HG03066 (cell line): ENCODE data around the gene ESR1.
"Not testable (repeated sequence)": the region's sequence is repeated elsewhere in the genome, so short reads cannot be mapped to it uniquely, and the experiment has no call there.

ENCODE experiments used
- ATAC-seq: cut with Tn5 transposase; IDR thresholded peaks from one replicate; pipeline ENCODE4 v1.9.1; 2021; ENCODE audit warnings: low read depth; ENCODE audit not compliant: unreplicated experiment

Gene ESR1

GRCh38 chr6:152049502-152049901, 242.0 kb downstream of the ESR1 start:
- no peak for ATAC-seq

- no peak for ATAC-seq
Observed at GRCh38 chr6:152050451-152051195, 243.1 kb downstream of the ESR1 start.

GRCh38 chr6:152052061-152052460, 244.6 kb downstream of the ESR1 start:
- no peak for ATAC-seq

GRCh38 chr6:152053332-152053731, 245.8 kb downstream of the ESR1 start:
- no peak for ATAC-seq

GRCh38 chr6:152054441-152054840, 247.0 kb downstream of the ESR1 start:
- no peak for ATAC-seq

GRCh38 chr6:152055517-152055916, 248.0 kb downstream of the ESR1 start:
- no peak for ATAC-seq

- no peak for ATAC-seq
Observed at GRCh38 chr6:152057832-152058498, 250.5 kb downstream of the ESR1 start.

- ATAC-seq = no peak
Observed at GRCh38 chr6:152059909-152060308, 252.4 kb downstream of the ESR1 start.

GRCh38 chr6:152062476-152062875, 255.0 kb downstream of the ESR1 start:
- no peak for ATAC-seq

GRCh38 chr6:152063170-152063921, 255.9 kb downstream of the ESR1 start:
- no peak for ATAC-seq

- ATAC-seq = no peak
Observed at GRCh38 chr6:152068622-152069261, 261.3 kb downstream of the ESR1 start.

- ATAC-seq = no peak
Observed at GRCh38 chr6:152070556-152070955, 263.1 kb downstream of the ESR1 start.

- ATAC-seq = no peak
Observed at GRCh38 chr6:152071318-152071717, 263.8 kb downstream of the ESR1 start.

- ATAC-seq = no peak
Observed at GRCh38 chr6:152071843-152072242, 264.4 kb downstream of the ESR1 start.

- not testable (repeated sequence) for ATAC-seq
Observed at GRCh38 chr6:152076242-152076641, 268.8 kb downstream of the ESR1 start.

GRCh38 chr6:152078001-152078400, 270.5 kb downstream of the ESR1 start:
- no peak for ATAC-seq

GRCh38 chr6:152078804-152079203, 271.3 kb downstream of the ESR1 start:
- ATAC-seq = no peak

GRCh38 chr6:152085451-152085921, 278.0 kb downstream of the ESR1 start:
- ATAC-seq = no peak

GRCh38 chr6:152086223-152086873, 278.9 kb downstream of the ESR1 start:
- ATAC-seq = no peak

GRCh38 chr6:152087096-152087495, 279.6 kb downstream of the ESR1 start:
- no peak for ATAC-seq
